Testis (tissue), 3 donors: ENCODE measurements around the gene PRKAG2. TPM values are rescaled to one million over a fixed set of nuclear protein-coding genes. Genes with fewer than 3 reads are reported as not detected.

Experiments
- DNase-seq: peaks from one replicate; pipeline ENCODE4 v3.0.0-alpha.2; 2019
- H3K27ac ChIP-seq, 2 donors: fragments of 200-600 bp; sonication (generic); one replicate each; pipeline ENCODE4 v1.5.1; 2019
- H3K27me3 ChIP-seq: fragments of 200-600 bp; sonication (generic); one replicate; pipeline ENCODE4 v1.5.1; 2019
- H3K36me3 ChIP-seq: fragments of 200-600 bp; sonication (generic); one replicate; pipeline ENCODE4 v1.5.1; 2017; ENCODE audit warnings: low read depth; ENCODE audit errors: missing control alignments
- H3K4me1 ChIP-seq: fragments of 200-600 bp; sonication (generic); one replicate; pipeline ENCODE4 v1.5.1; 2019
- H3K4me3 ChIP-seq, 2 donors: fragments of 200-600 bp; sonication (generic); one replicate each; pipeline ENCODE4 v1.5.1; 2017 to 2019
- H3K9me3 ChIP-seq: fragments of 200-600 bp; sonication (generic); one replicate; pipeline ENCODE4 v1.5.1; 2017
- POLR2A ChIP-seq: fragments of 450-650 bp; IDR thresholded peaks from one replicate; pipeline ENCODE4 v1.6.1; 2017; ENCODE audit warnings: antibody characterized with exemption, mild to moderate bottlenecking, moderate library complexity
- WGBS, 2 donors: methylation state at CpG; one replicate each; pipeline ENCODE4 v1.1.5; 2018; 5-methylcytosine and 5-hydroxymethylcytosine counted together
- intact Hi-C: fragments of 100-400 bp; cut with DNase I; formaldehyde crosslinking; loops from one replicate; pipeline ENCODE4 v1.15.1; 2023; ENCODE audit warnings: low total_unique reads
- polyA plus RNA-seq: library from polyadenylated mRNA; stranded (reverse); fragments of 350-450 nt; fragmentation: Illumina TruSeq; extraction: RNeasy Lipid Tissue Mini Kit (QIAGEN cat#74804); gene quantifications from one replicate; pipeline ENCODE4 v1.2.3, GENCODE V29; 2014; ENCODE audit warnings: low read depth, low replicate concordance; ENCODE audit not compliant: insufficient read depth
- total RNA-seq, 2 donors: library from RNA; depleted of rRNA; stranded (reverse); fragments of >200 nt; gene quantifications; one replicate each; pipeline ENCODE4 v1.2.3, GENCODE V29; 2016
- TF ChIP-seq, protein P1 (sequence below), 3 experiments: fragments of 450-650 bp in 2 of 3; fragments of 200-600 bp in 1 of 3; sonication (generic) in 1 of 3; IDR thresholded peaks; one replicate each; pipeline ENCODE4 v1.5.1; 2016 to 2019; ENCODE audit warnings: antibody characterized with exemption in 3 of 3, mild to moderate bottlenecking in 2 of 3, moderate library complexity in 1 of 3

Gene PRKAG2
- total and polyA plus RNA-seq, 3 donors from 2014 or later, result 27.9 to 28.7 (median 28.6) TPM

- Histone ChIP-seq H3K36me3 (no peaks in the 10 kb centered on the region), H3K27ac (no peak overlapping the region), H3K4me3 (no peak overlapping the region), H3K27me3 (no peaks in the 10 kb centered on the region), H3K4me1 (no peaks in the 10 kb centered on the region), H3K9me3 (no peaks in the 10 kb centered on the region)
- no peak for DNase-seq
- intact Hi-C loops, result no loop called here
- 90 to 91% methylated on average over 5 of the region's 5 CpGs for WGBS, 2 donors
- TF ChIP-seq, protein P1, sequence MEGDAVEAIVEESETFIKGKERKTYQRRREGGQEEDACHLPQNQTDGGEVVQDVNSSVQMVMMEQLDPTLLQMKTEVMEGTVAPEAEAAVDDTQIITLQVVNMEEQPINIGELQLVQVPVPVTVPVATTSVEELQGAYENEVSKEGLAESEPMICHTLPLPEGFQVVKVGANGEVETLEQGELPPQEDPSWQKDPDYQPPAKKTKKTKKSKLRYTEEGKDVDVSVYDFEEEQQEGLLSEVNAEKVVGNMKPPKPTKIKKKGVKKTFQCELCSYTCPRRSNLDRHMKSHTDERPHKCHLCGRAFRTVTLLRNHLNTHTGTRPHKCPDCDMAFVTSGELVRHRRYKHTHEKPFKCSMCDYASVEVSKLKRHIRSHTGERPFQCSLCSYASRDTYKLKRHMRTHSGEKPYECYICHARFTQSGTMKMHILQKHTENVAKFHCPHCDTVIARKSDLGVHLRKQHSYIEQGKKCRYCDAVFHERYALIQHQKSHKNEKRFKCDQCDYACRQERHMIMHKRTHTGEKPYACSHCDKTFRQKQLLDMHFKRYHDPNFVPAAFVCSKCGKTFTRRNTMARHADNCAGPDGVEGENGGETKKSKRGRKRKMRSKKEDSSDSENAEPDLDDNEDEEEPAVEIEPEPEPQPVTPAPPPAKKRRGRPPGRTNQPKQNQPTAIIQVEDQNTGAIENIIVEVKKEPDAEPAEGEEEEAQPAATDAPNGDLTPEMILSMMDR (IDR thresholded peaks at IDR 0.05), result no peak
- no peak for TF ChIP-seq POLR2A
Observed at GRCh38 chr7:151694441-151694827, 182.5 kb downstream of the PRKAG2 start.

GRCh38 chr7:151693140-151693539 lies 183.8 kb downstream of the PRKAG2 start:
- DNase-seq, result no peak
- no peaks in the 10 kb centered on the region for H3K9me3 ChIP-seq
- no peak for TF ChIP-seq POLR2A
- TF ChIP-seq, protein P1 (IDR thresholded peaks at IDR 0.05), result no peak
- H3K4me1 ChIP-seq, result no peaks in the 10 kb centered on the region
- WGBS, 2 donors, result 64 to 86% methylated on average over 3 to 11 of the region's 11 CpGs
- H3K4me3 ChIP-seq, result no peak overlapping the region
- no peaks in the 10 kb centered on the region for H3K27me3 ChIP-seq
- no peaks in the 10 kb centered on the region for H3K36me3 ChIP-seq
- no peak overlapping the region for H3K27ac ChIP-seq
- intact Hi-C loops, result no loop called here

- no peaks in the 10 kb centered on the region for H3K27me3 ChIP-seq
- H3K9me3 ChIP-seq, result no peaks in the 10 kb centered on the region
- TF ChIP-seq, protein P1 (IDR thresholded peaks at IDR 0.05), result no peak
- no peak for TF ChIP-seq POLR2A
- intact Hi-C loops, result no loop called here
- no peaks in the 10 kb centered on the region for H3K4me1 ChIP-seq
- H3K36me3 ChIP-seq, result no peaks in the 10 kb centered on the region
- DNase-seq, result no peak
- no peak overlapping the region for H3K27ac ChIP-seq
- H3K4me3 ChIP-seq, result no peak overlapping the region
- 86 to 95% methylated on average over 4 to 9 of the region's 9 CpGs for WGBS, 2 donors
Observed at GRCh38 chr7:151692721-151693120, 184.2 kb downstream of the PRKAG2 start.

- DNase-seq, result no peak
- Histone ChIP-seq H3K27me3 (no peaks in the 10 kb centered on the region), H3K4me1 (peaks cover 2% of the 10 kb centered on the region), H3K4me3 (no peak overlapping the region), H3K27ac (no peak overlapping the region), H3K9me3 (no peaks in the 10 kb centered on the region), H3K36me3 (no peaks in the 10 kb centered on the region)
- 48% methylated on average over 2 of the region's 2 CpGs for WGBS, 2 donors
- TF ChIP-seq, protein P1 (IDR thresholded peaks at IDR 0.05), result no peak
- no peak for TF ChIP-seq POLR2A
- intact Hi-C loops, result no loop called here
Observed at GRCh38 chr7:151691449-151691848, 185.5 kb downstream of the PRKAG2 start.

DNA sequence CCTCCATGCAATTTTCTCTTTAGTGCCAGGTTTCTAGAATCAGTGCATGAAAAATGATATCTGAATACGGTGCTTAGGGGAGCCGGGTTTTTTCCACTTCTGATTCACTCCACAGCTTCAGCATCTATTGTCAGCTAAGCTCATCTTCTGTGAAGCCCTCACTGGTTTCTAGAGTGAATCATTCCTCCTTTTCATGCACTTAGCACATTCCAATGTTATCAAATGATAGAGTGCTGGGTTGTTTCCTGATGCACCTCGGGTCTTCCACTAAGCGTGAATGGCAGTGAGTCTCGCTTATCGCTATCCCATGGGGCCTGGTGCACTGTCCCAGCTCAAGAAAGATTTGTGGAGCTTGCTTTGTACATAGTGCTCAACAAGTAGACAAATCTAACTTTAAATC lies 186.3 kb downstream of the PRKAG2 start:
- no peak overlapping the region for H3K4me3 ChIP-seq
- no peaks in the 10 kb centered on the region for H3K27me3 ChIP-seq
- intact Hi-C loops, result no loop called here
- no peak overlapping the region for H3K27ac ChIP-seq
- no peaks in the 10 kb centered on the region for H3K36me3 ChIP-seq
- no peaks in the 10 kb centered on the region for H3K9me3 ChIP-seq
- no peak for DNase-seq
- 67 to 77% methylated on average over 6 of the region's 6 CpGs for WGBS, 2 donors
- no peak for TF ChIP-seq POLR2A
- TF ChIP-seq, protein P1 (IDR thresholded peaks at IDR 0.05), result no peak
- H3K4me1 ChIP-seq, result peaks cover 3% of the 10 kb centered on the region
